Activated CD4-positive, alpha-beta memory T cell treated with anti-CD3 and anti-CD28 coated beads, Interleukin-2, amount 10 ng/mL, durations not matched to agents 7 days and 5 days (primary cell): ENCODE measurements around the gene ILDR2. TPM values are rescaled to one million over a fixed set of nuclear protein-coding genes. Genes with fewer than 3 reads are reported as not detected.

ENCODE experiments used
- CTCF ChIA-PET: fragments of 350-600 bp; sonication (Branson Sonifier 250); formaldehyde crosslinking; loops from one replicate; lab custom pipeline; 2021; ENCODE audit warnings: antibody characterized with exemption, inconsistent platforms; lab: Charles Lee
- POLR2A ChIA-PET: fragments of 350-600 bp; sonication (Branson Sonifier 250); formaldehyde crosslinking; loops from one replicate; lab custom pipeline; 2021; ENCODE audit warnings: antibody characterized with exemption; lab: Charles Lee
- DNase-seq: peaks from one replicate; pipeline ENCODE4 v3.0.0-alpha.2; 2020
- H3K27ac Mint-ChIP-seq: one replicate; pipeline ENCODE4 v1.8.0; 2021; ENCODE audit warnings: mild to moderate bottlenecking, mixed read lengths
- H3K27me3 Mint-ChIP-seq: one replicate; pipeline ENCODE4 v1.8.0; 2021; ENCODE audit warnings: mixed read lengths
- H3K36me3 Mint-ChIP-seq: one replicate; pipeline ENCODE4 v1.8.0; 2021; ENCODE audit warnings: low read depth, mixed read lengths
- H3K4me1 Mint-ChIP-seq: one replicate; pipeline ENCODE4 v1.8.0; 2021; ENCODE audit warnings: mixed read lengths
- H3K4me3 Mint-ChIP-seq: one replicate; pipeline ENCODE4 v1.8.0; 2021; ENCODE audit warnings: mild to moderate bottlenecking, mixed read lengths
- H3K9me3 Mint-ChIP-seq: one replicate; pipeline ENCODE4 v1.8.0; 2021; ENCODE audit warnings: mixed read lengths
- total RNA-seq, 2 experiments: library from RNA; stranded (reverse); gene quantifications; one replicate each; pipeline ENCODE4 v1.2.3, GENCODE V29; 2021

Gene ILDR2
- total RNA-seq, 2 experiments from 2014 or later: 9.3 to 9.8 TPM

- POLR2A ChIA-PET: no interaction called here
- H3K4me1 Mint-ChIP-seq: peaks cover 2% of the 10 kb centered on the region
- H3K27ac Mint-ChIP-seq: no peak overlapping the region
- H3K27me3 Mint-ChIP-seq: peaks cover 28% of the 10 kb centered on the region
- CTCF ChIA-PET: no interaction called here
- DNase-seq: no peak
- H3K9me3 Mint-ChIP-seq: no peaks in the 10 kb centered on the region
- H3K36me3 Mint-ChIP-seq: no peaks in the 10 kb centered on the region
- H3K4me3 Mint-ChIP-seq: no peak overlapping the region
Measured at GRCh38 chr1:166981589-166981988, 6.2 kb upstream of the ILDR2 start.

DNA sequence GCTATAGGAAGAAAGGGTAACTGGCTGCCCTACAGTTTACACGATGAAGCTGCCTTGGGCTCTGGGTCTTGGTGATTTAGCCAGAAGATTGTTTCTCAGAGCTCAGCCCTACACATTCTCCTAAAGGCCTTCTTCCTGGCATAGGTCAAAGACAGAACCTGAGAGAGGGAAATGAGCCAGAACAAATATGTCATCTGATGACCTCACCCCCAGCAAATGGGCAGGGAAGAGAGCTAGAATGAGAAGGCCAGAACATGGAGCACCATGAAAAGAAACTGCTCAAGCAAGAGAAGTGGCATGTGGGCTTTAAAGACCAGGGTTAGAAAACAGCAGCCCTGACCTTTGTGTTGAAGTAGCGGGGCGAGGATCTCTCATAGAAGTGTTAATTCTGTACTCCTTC lies 5.5 kb upstream of the ILDR2 start:
- H3K27ac Mint-ChIP-seq: no peak overlapping the region
- no peaks in the 10 kb centered on the region for H3K36me3 Mint-ChIP-seq
- H3K27me3 Mint-ChIP-seq: peaks cover 31% of the 10 kb centered on the region
- H3K9me3 Mint-ChIP-seq: no peaks in the 10 kb centered on the region
- H3K4me1 Mint-ChIP-seq: peaks cover 10% of the 10 kb centered on the region
- DNase-seq: no peak
- ChIA-PET POLR2A (interaction anchor here (0.8 kb wide), 1 partner anchor 11 kb away, joined by 3 read pairs; no protein-coding TSS in a partner anchor), CTCF (interaction anchor here (1.0 kb wide), 1 partner anchor 239 kb away, joined by 3 read pairs; no protein-coding TSS in a partner anchor)
- H3K4me3 Mint-ChIP-seq: no peak overlapping the region

DNA sequence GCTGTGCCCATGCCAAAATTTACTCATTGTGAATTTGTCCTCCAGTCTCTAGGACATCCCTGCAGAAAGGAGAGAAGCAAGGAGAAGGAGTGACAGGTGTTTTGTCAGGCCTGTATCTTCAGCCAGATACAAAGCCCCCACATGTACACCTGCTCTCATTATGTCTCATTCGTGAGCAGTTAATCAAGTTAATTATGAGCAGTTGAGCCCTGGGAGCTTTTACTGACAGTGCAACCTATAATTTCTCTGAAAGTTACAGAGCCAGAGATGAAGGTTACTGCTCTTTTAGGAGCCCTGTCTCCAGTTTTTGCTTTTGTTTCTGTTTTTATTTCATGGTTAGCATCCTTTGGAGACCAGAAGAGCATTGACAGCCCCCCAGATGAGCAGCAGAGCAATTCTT lies 5.0 kb upstream of the ILDR2 start:
- no peaks in the 10 kb centered on the region for H3K9me3 Mint-ChIP-seq
- DNase-seq: no peak
- H3K4me1 Mint-ChIP-seq: peaks cover 10% of the 10 kb centered on the region
- H3K4me3 Mint-ChIP-seq: no peak overlapping the region
- CTCF ChIA-PET: interaction anchor here (1.0 kb wide), 1 partner anchor 240 kb away, joined by 3 read pairs; no protein-coding TSS in a partner anchor
- H3K27ac Mint-ChIP-seq: no peak overlapping the region
- peaks cover 26% of the 10 kb centered on the region for H3K27me3 Mint-ChIP-seq
- POLR2A ChIA-PET: interaction anchor here (0.8 kb wide), 1 partner anchor 12 kb away, joined by 3 read pairs; no protein-coding TSS in a partner anchor
- no peaks in the 10 kb centered on the region for H3K36me3 Mint-ChIP-seq

GRCh38 chr1:166978821-166979220 lies 3.5 kb upstream of the ILDR2 start:
- Mint-ChIP-seq H3K36me3 (no peaks in the 10 kb centered on the region), H3K4me3 (no peak overlapping the region), H3K27me3 (peaks cover 23% of the 10 kb centered on the region), H3K4me1 (peaks cover 22% of the 10 kb centered on the region), H3K27ac (no peak overlapping the region), H3K9me3 (no peaks in the 10 kb centered on the region)
- CTCF ChIA-PET: interaction anchor here (0.9 kb wide), 1 partner anchor 80 kb away, joined by 3 read pairs; no protein-coding TSS in a partner anchor
- POLR2A ChIA-PET: no interaction called here
- DNase-seq: no peak

DNA sequence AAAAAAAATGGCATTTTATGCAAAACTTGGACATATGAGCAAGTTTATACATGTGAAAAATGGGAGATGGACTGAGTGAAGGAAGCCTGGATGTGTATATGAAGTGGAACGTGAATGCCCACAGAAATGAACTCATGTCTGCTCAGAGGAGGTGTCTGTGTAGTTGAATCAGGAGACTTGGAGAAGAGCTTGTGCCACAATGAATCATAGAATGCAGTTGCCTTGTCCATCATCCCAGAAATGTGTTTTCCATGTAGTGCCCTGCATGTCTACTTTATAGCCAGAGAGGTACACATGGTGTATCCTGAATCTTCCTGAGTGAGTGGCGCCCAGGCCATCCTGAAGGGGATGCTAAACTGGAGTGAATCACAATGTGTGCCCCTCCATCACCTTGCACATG lies 2.6 kb upstream of the ILDR2 start:
- ChIA-PET POLR2A (no interaction called here), CTCF (interaction anchor here (1.3 kb wide), 1 partner anchor 80 kb away, joined by 4 read pairs; no protein-coding TSS in a partner anchor)
- no peak for DNase-seq
- Mint-ChIP-seq H3K27me3 (peaks cover 27% of the 10 kb centered on the region), H3K4me1 (peaks cover 28% of the 10 kb centered on the region), H3K27ac (no peak overlapping the region), H3K9me3 (no peaks in the 10 kb centered on the region), H3K4me3 (no peak overlapping the region), H3K36me3 (no peaks in the 10 kb centered on the region)

DNA sequence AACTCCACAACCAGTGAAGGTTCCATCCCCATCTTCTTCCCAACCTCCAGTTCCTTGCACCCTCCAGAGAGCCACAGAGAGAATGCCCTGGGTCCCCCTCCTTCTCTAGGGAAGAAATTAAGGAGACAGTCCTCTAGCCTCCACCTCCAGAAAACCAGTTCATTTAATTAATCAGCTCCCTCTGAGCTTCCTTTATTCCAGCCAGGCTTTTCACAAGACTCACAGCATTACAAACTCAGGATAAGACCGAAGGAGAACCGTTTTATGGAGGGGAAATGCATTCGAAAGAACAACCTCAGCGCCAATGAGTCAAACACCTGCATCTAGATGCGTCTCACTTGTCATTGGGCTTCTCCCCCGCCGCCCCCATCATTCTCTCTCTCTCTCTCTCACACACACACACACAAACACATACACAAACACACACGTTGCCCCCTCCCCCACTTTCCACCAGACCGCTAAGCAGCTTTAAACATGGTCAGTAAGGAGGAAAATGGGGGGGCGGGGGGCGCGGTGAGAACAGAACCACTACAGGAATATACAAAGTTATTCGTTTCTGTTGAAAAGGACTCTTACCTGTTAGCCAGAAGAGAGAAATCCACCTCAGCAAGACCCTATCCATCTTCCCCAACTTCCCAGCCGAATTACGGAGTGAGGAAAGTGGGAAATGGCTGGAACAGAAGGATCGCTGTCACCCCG lies 544 bp downstream of the ILDR2 start:
- Mint-ChIP-seq H3K27ac (peak overlapping the region; percentile 74), H3K4me3 (peak overlapping the region; percentile 91), H3K4me1 (peaks cover 51% of the 10 kb centered on the region), H3K27me3 (peaks cover 35% of the 10 kb centered on the region), H3K9me3 (no peaks in the 10 kb centered on the region), H3K36me3 (no peaks in the 10 kb centered on the region)
- ChIA-PET CTCF (interaction anchor here (0.7 to 4.0 kb wide), 2 partner anchors 65 to 82 kb away, joined by 3 to 11 read pairs; no protein-coding TSS in a partner anchor), POLR2A (interaction anchor here (0.7 to 2.5 kb wide), 3 partner anchors 99 to 525 kb away, joined by 3 to 7 read pairs (median 3); partner anchors contain the start of genes POU2F1 and TADA1)
- DNase-seq: peak; percentile 26

DNA sequence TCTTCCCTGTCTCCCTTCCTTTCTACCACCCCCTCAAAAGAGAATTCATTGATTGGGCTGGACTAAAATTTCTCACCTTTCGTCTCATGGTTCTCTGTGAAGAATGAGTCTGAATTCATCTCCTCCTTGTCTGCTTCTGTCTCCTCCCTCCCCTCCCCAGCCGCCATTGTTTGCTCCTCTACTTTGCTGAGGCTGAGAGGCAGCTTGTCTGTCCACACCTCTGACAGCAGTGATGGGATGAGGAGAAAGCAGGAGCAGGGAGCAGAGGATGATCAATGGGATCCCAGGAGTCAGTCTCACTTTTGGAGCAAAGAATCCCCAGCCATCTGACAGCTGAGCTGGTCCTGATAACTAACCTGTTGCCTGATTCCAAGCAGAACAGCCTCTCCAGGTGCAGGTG lies 2.5 kb downstream of the ILDR2 start:
- Mint-ChIP-seq H3K27me3 (peaks cover 37% of the 10 kb centered on the region), H3K4me1 (peaks cover 58% of the 10 kb centered on the region), H3K36me3 (no peaks in the 10 kb centered on the region), H3K4me3 (no peak overlapping the region), H3K27ac (no peak overlapping the region), H3K9me3 (no peaks in the 10 kb centered on the region)
- no peak for DNase-seq
- ChIA-PET CTCF (interaction anchor here (2.2 to 4.0 kb wide), 2 partner anchors 63 to 86 kb away, joined by 6 to 11 read pairs; no protein-coding TSS in a partner anchor), POLR2A (interaction anchor here (1.2 kb wide), 1 partner anchor 72 kb away, joined by 3 read pairs; no protein-coding TSS in a partner anchor)

- Mint-ChIP-seq H3K27me3 (peaks cover 38% of the 10 kb centered on the region), H3K4me3 (no peak overlapping the region), H3K9me3 (no peaks in the 10 kb centered on the region), H3K36me3 (no peaks in the 10 kb centered on the region), H3K4me1 (peaks cover 58% of the 10 kb centered on the region), H3K27ac (no peak overlapping the region)
- DNase-seq: no peak
- ChIA-PET POLR2A (interaction anchor here (1.2 kb wide), 1 partner anchor 72 kb away, joined by 3 read pairs; no protein-coding TSS in a partner anchor), CTCF (interaction anchor here (2.2 to 4.0 kb wide), 2 partner anchors 62 to 86 kb away, joined by 6 to 11 read pairs; no protein-coding TSS in a partner anchor)
Measured at GRCh38 chr1:166972193-166972592, 3.1 kb downstream of the ILDR2 start.

GRCh38 chr1:166971252-166971651 lies 4.1 kb downstream of the ILDR2 start:
- no peaks in the 10 kb centered on the region for H3K36me3 Mint-ChIP-seq
- H3K27ac Mint-ChIP-seq: no peak overlapping the region
- no peak overlapping the region for H3K4me3 Mint-ChIP-seq
- peaks cover 31% of the 10 kb centered on the region for H3K27me3 Mint-ChIP-seq
- CTCF ChIA-PET: no interaction called here
- POLR2A ChIA-PET: interaction anchor here (1.4 kb wide), 1 partner anchor 95 kb away, joined by 5 read pairs; the partner anchor contains the start of gene TADA1
- no peak for DNase-seq
- no peaks in the 10 kb centered on the region for H3K9me3 Mint-ChIP-seq
- peaks cover 53% of the 10 kb centered on the region for H3K4me1 Mint-ChIP-seq

GRCh38 chr1:166969074-166969677 lies 6.2 kb downstream of the ILDR2 start:
- H3K4me3 Mint-ChIP-seq: no peak overlapping the region

DNA sequence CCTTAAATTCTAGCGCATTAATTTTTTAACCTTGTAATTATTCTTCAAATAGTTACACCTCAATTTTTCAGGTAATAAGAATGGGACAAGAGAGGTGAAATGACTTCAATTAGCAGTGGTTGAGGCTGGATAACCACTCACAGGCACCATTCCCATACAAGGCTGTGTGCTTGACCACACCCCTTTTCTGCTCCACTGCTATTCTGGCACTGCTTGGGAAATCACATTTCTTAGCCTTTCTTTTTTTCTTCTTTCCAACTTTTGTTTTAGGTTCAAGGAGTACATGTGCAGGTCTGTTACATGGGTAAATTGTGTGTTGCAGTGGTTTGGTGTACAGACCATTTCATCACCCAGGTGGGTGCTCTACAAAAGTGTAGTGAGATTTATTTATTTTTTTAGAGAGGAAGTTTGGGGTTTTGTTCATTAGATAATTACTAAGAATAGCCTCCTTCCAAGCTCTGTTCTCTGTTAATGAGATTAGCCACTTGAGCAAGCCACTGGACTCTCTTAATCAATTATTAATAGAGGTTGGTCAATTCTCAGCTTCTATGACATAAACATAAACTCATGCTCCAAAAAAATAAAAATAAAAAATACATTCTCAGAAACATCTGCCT lies 14.4 kb downstream of the ILDR2 start:
- no peak for DNase-seq
- Mint-ChIP-seq H3K4me3 (no peak overlapping the region), H3K36me3 (no peaks in the 10 kb centered on the region), H3K4me1 (no peaks in the 10 kb centered on the region), H3K27ac (no peak overlapping the region), H3K9me3 (no peaks in the 10 kb centered on the region), H3K27me3 (peaks cover 9% of the 10 kb centered on the region)
- CTCF ChIA-PET: no interaction called here
- POLR2A ChIA-PET: no interaction called here

More at GRCh38 chr1:166969074-166969677, 6.2 kb downstream of the ILDR2 start:
- POLR2A ChIA-PET: no interaction called here
- Mint-ChIP-seq H3K4me1 (peaks cover 40% of the 10 kb centered on the region), H3K27me3 (peaks cover 23% of the 10 kb centered on the region), H3K9me3 (no peaks in the 10 kb centered on the region), H3K36me3 (no peaks in the 10 kb centered on the region), H3K27ac (peak overlapping the region; percentile 2)
- CTCF ChIA-PET: interaction anchor here (1.3 to 1.5 kb wide), 2 partner anchors 59 to 90 kb away, joined by 4 read pairs; no protein-coding TSS in a partner anchor
- no peak for DNase-seq

GRCh38 chr1:166956872-166957271 lies 18.5 kb downstream of the ILDR2 start:
- CTCF ChIA-PET: interaction anchor here (0.9 kb wide), 1 partner anchor 46 kb away, joined by 3 read pairs; no protein-coding TSS in a partner anchor
- peaks cover 7% of the 10 kb centered on the region for H3K27me3 Mint-ChIP-seq
- peaks cover 7% of the 10 kb centered on the region for H3K36me3 Mint-ChIP-seq
- H3K9me3 Mint-ChIP-seq: no peaks in the 10 kb centered on the region
- H3K27ac Mint-ChIP-seq: no peak overlapping the region
- POLR2A ChIA-PET: no interaction called here
- H3K4me1 Mint-ChIP-seq: peaks cover 14% of the 10 kb centered on the region
- H3K4me3 Mint-ChIP-seq: no peak overlapping the region
- DNase-seq: no peak
